Keratinocyte (primary cell): Measurements from ENCODE around the gene CYP4A22. TPM values are rescaled to one million over a fixed set of nuclear protein-coding genes. Genes with fewer than 3 reads are reported as not detected.
"Not testable (repeated sequence)": the region's sequence is repeated elsewhere in the genome, so short reads cannot be mapped to it uniquely, and the experiment has no call there.

Experiments used
- DNase-seq: peaks from one replicate; pipeline ENCODE4 v3.0.0-alpha.2; 2011; ENCODE audit warnings: low read depth, missing footprints, low spot score
- FAIRE-seq: peaks from 2 replicates; lab custom pipeline; 2011; peaks lifted over from hg19 to GRCh38; lab: Jason Lieb, UNC
- H2AFZ ChIP-seq: 2 replicates; pipeline ENCODE4 v1.6.0; 2012; ENCODE audit warnings: low read length, control low read depth, inconsistent platforms; ENCODE audit not compliant: control insufficient read depth
- H3K27ac ChIP-seq: 2 replicates; pipeline ENCODE4 v1.5.1; 2011; ENCODE audit warnings: low read length; ENCODE audit not compliant: control insufficient read depth, insufficient read depth
- H3K27me3 ChIP-seq: 3 replicates; pipeline ENCODE4 v1.6.0; 2011; ENCODE audit warnings: low read length; ENCODE audit not compliant: control insufficient read depth, insufficient read depth; ENCODE audit errors: extremely low read depth
- H3K36me3 ChIP-seq, 2 experiments: 2 replicates in 1 of 2; 3 replicates in 1 of 2; pipeline ENCODE4 v1.5.1; 2011; ENCODE audit warnings: low read length in 2 of 2, mild to moderate bottlenecking in 1 of 2; ENCODE audit not compliant: control insufficient read depth in 2 of 2, insufficient read depth in 2 of 2; ENCODE audit errors: extremely low read depth in 1 of 2
- H3K4me1 ChIP-seq: 3 replicates; pipeline ENCODE4 v1.5.1; 2011; ENCODE audit warnings: low read length; ENCODE audit not compliant: control insufficient read depth, insufficient read depth; ENCODE audit errors: extremely low read depth
- H3K4me2 ChIP-seq: 3 replicates; pipeline ENCODE4 v1.6.0; 2011; ENCODE audit warnings: low read depth, low read length; ENCODE audit not compliant: control insufficient read depth, insufficient read depth; ENCODE audit errors: extremely low read depth
- H3K4me3 ChIP-seq, 3 experiments: fragments of 200-600 bp in 1 of 3; sonication (generic) in 1 of 3; 2 replicates in 2 of 3; 3 replicates in 1 of 3; pipeline ENCODE4 v1.5.1; 2011 to 2016; ENCODE audit warnings: low read length in 3 of 3, mild to moderate bottlenecking in 3 of 3, control low read depth in 2 of 3, inconsistent platforms in 1 of 3, low read depth in 1 of 3, mixed read lengths in 1 of 3, mixed run types in 1 of 3, moderate library complexity in 1 of 3; ENCODE audit not compliant: control insufficient read depth in 2 of 3, insufficient read depth in 2 of 3; ENCODE audit errors: extremely low read depth in 1 of 3
- H3K79me2 ChIP-seq: 2 replicates; pipeline ENCODE4 v1.6.0; 2012; ENCODE audit warnings: low read length; ENCODE audit not compliant: control insufficient read depth, insufficient read depth
- H3K9ac ChIP-seq: 3 replicates; pipeline ENCODE4 v1.6.0; 2011; ENCODE audit warnings: low read length; ENCODE audit not compliant: control insufficient read depth, insufficient read depth; ENCODE audit errors: extremely low read depth
- H3K9me1 ChIP-seq: 3 replicates; pipeline ENCODE4 v1.6.0; 2011; ENCODE audit warnings: low read length; ENCODE audit not compliant: control insufficient read depth, insufficient read depth; ENCODE audit errors: extremely low read depth
- H3K9me3 ChIP-seq: 2 replicates; pipeline ENCODE4 v1.5.1; 2012; ENCODE audit warnings: low read depth, low read length; ENCODE audit not compliant: control insufficient read depth
- H4K20me1 ChIP-seq: 3 replicates; pipeline ENCODE4 v1.6.0; 2011; ENCODE audit warnings: low read length; ENCODE audit not compliant: control insufficient read depth, insufficient read depth; ENCODE audit errors: extremely low read depth
- EZH2 ChIP-seq: IDR thresholded peaks from one replicate; pipeline ENCODE4 v1.6.1; 2012; ENCODE audit warnings: inconsistent platforms, mild to moderate bottlenecking, low read length, moderate library complexity
- dilution Hi-C: fragments of 300-500 bp; cut with MboI; formaldehyde crosslinking; loops from one replicate; pipeline ENCODE4 v1.7.0; 2020; ENCODE audit warnings: low sequenced_read_pairs; ENCODE audit not compliant: extremely low pct_ligation_motif_present
- polyA plus RNA-seq, 5 experiments: library from polyadenylated mRNA; depleted of rRNA in 3 of 5; stranded (reverse) in 3 of 5; stranded (forward) in 1 of 5; unstranded in 1 of 5; fragments of >200 nt; gene quantifications; 1 replicate in 1 of 5; 2 replicates in 3 of 5; 3 replicates in 1 of 5; pipeline versions ENCODE4 v1.2.1 to v1.2.3, GENCODE V29; 2011 to 2012; ENCODE audit warnings: missing spikeins in 2 of 5, low read depth in 1 of 5, low replicate concordance in 1 of 5
- TF ChIP-seq, protein P1 (sequence below), 3 experiments: IDR thresholded peaks in 1 of 3; conservative IDR thresholded peaks in 1 of 3; optimal IDR thresholded peaks in 1 of 3; 2 replicates in 2 of 3; 3 replicates in 1 of 3; pipeline versions ENCODE3 to v1.5.1; 2011; ENCODE audit warnings: low read length in 3 of 3, mild to moderate bottlenecking in 3 of 3, moderate library complexity in 2 of 3, control low read depth in 1 of 3, inconsistent platforms in 1 of 3; ENCODE audit not compliant: insufficient read depth in 2 of 3; ENCODE audit errors: extremely low read depth in 1 of 3

CYP4A22 gene
- polyA plus RNA-seq, 1 donor (not counting 4 experiments of a cell fraction or from before 2014, with no cell fraction given) = not detected

DNA sequence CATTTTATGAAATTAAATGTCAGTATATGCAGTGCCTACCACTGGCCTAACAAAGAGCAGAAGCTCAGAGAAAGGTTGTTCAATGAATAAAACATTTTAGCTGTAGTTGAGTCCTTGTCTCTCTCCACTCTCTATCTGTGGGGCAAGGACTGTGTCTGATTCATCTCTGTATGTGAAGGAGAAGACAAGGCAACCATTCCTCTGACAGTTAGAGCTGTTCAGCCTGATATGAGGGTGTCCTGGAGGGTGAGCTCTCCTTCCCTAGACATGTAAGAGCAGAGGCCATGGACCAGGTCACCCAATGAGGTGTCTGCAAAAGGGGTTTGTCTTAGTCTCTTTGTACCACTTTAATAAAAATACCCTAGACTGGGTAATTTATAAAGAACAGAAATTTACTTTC lies 57.1 kb downstream of the CYP4A22 start:
- peaks cover 26% of the 10 kb centered on the region for H3K4me1 ChIP-seq
- dilution Hi-C loops = no loop called here
- no peaks in the 10 kb centered on the region for H4K20me1 ChIP-seq

DNA sequence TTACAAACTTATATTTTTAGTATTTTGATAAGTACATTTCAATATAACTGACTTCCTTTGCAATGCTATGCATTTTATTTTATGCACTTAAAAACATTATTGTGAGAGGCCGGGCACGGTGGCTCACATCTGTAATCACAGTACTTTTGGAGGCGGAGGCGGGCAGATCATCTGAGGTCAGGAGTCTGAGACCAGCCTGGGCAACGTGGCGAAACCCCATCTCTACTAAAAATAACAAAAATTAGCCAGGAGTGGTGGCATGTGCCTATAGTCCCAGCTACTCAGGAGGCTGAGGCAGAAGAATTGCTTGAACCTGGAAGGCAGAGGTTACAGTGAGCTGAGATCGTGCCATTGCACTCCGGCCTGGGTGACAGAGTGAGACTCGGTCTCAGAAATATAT lies 58.7 kb downstream of the CYP4A22 start:
- FAIRE-seq, H3K4me3 ChIP-seq, H4K20me1 ChIP-seq, H3K27me3 ChIP-seq, H3K4me2 ChIP-seq, dilution Hi-C loops, H3K27ac ChIP-seq, H2AFZ ChIP-seq, H3K79me2 ChIP-seq, DNase-seq, H3K9me3 ChIP-seq, H3K36me3 ChIP-seq, H3K9me1 ChIP-seq, H3K9ac ChIP-seq: not testable (repeated sequence)
- peaks cover 13% of the 10 kb centered on the region for H3K4me1 ChIP-seq

More for the DNA sequence above, 57.1 kb downstream of the CYP4A22 start:
- H3K4me2 ChIP-seq = no peak overlapping the region
- no peak overlapping the region for H2AFZ ChIP-seq
- H3K36me3 ChIP-seq = no peaks in the 10 kb centered on the region
- no peaks in the 10 kb centered on the region for H3K27me3 ChIP-seq
- no peaks in the 10 kb centered on the region for H3K79me2 ChIP-seq
- H3K9me1 ChIP-seq = no peaks in the 10 kb centered on the region
- H3K4me3 ChIP-seq = no peak overlapping the region
- FAIRE-seq (no peak), DNase-seq (no peak)
- no peaks in the 10 kb centered on the region for H3K9me3 ChIP-seq
- H3K27ac ChIP-seq = no peak overlapping the region
- no peak overlapping the region for H3K9ac ChIP-seq
- TF ChIP-seq, protein P1, sequence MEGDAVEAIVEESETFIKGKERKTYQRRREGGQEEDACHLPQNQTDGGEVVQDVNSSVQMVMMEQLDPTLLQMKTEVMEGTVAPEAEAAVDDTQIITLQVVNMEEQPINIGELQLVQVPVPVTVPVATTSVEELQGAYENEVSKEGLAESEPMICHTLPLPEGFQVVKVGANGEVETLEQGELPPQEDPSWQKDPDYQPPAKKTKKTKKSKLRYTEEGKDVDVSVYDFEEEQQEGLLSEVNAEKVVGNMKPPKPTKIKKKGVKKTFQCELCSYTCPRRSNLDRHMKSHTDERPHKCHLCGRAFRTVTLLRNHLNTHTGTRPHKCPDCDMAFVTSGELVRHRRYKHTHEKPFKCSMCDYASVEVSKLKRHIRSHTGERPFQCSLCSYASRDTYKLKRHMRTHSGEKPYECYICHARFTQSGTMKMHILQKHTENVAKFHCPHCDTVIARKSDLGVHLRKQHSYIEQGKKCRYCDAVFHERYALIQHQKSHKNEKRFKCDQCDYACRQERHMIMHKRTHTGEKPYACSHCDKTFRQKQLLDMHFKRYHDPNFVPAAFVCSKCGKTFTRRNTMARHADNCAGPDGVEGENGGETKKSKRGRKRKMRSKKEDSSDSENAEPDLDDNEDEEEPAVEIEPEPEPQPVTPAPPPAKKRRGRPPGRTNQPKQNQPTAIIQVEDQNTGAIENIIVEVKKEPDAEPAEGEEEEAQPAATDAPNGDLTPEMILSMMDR (optimal IDR thresholded peaks at IDR 0.05 in 1 of 3, IDR thresholded peaks at IDR 0.05 in 1 of 3, conservative IDR thresholded peaks at IDR 0.05 in 1 of 3; ENCODE audit: extremely low read depth in 1 of 3, insufficient read depth in 2 of 3, low read length in 3 of 3) = no peak
- TF ChIP-seq EZH2 = no peak

DNA sequence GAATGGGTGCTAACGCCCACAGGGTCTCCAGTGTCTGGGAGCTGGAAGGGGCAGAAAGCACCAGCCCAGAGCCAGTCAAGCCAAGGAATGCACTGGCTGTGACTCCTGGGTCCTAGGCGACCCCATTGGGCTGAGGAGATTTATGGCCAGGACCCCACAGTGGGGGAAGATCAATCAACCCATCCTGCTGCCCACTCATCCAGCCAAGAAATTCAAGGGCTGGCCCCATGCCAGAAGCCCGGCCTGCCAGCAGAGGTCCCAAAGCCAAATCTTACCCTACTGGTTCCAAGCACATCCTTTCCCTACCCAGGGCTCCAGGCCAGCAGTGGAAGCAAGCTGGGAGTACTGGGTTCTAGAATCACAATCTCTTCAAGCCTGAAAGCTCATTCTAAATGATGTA lies 59.4 kb downstream of the CYP4A22 start:
- Histone ChIP-seq H2AFZ (no peak overlapping the region), H3K9me1 (no peaks in the 10 kb centered on the region), H4K20me1 (no peaks in the 10 kb centered on the region), H3K79me2 (no peaks in the 10 kb centered on the region), H3K4me2 (no peak overlapping the region), H3K36me3 (no peaks in the 10 kb centered on the region), H3K27ac (no peak overlapping the region), H3K4me1 (peaks cover 7% of the 10 kb centered on the region), H3K4me3 (no peak overlapping the region), H3K9me3 (no peaks in the 10 kb centered on the region), H3K9ac (no peak overlapping the region), H3K27me3 (no peaks in the 10 kb centered on the region)
- no peak for DNase-seq
- no peak for TF ChIP-seq EZH2
- TF ChIP-seq, protein P1 (optimal IDR thresholded peaks at IDR 0.05 in 1 of 3, IDR thresholded peaks at IDR 0.05 in 1 of 3, conservative IDR thresholded peaks at IDR 0.05 in 1 of 3; ENCODE audit: extremely low read depth in 1 of 3, insufficient read depth in 2 of 3, low read length in 3 of 3) = peak in 1 of 3 experiments; percentile 4
- dilution Hi-C loops = no loop called here
- FAIRE-seq = no peak
